Measurements from ENCODE around the gene ESYT2.
"Not testable (repeated sequence)": the region's sequence is repeated elsewhere in the genome, so short reads cannot be mapped to it uniquely, and the experiment has no call there.

Gene ESYT2

DNA sequence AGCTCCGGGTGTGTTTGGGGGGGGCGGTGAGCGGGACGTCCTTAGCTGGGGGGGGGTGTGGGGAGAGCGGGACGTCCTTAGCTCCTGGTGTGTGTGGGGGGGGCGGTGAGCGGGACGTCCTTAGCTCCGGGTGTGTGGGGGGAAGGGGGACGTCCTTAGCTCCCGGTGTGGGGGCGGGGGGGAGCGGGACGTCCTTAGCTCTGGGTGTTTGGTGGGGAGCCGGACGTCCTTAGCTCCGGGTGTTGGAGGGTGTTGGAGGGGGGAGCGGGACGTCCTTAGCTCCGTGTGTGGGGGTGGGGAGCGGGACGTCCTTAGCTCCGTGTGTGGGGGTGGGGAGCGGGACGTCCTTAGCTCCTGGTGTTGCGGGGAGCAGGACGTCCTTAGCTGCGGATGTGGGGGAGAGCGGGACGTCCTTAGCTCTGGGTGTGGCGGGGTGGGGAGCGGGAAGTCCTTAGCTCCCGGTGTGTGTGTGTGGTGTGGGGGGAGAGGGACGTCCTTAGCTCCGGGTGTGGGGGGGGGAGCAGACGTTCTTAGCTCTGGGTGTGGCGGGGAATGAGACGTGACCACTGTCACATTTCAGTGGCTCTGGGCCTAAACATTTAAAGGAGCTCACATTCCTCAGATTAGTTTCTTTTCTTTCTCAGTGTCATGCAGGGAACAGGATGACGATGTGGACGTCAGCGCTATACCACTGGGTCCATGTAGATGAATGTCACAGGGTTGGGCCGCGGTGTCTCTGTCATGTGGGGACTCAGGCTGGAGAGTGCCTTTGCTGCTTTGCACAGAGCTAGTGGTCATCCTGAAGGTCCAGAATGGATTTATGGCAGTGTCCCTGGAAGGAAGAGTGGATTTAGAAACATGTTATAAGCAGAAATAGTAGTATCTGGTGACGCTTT is 34.5 kb upstream of the ESYT2 start:
- peaks cover 10% of the 10 kb centered on the region for H3K36me3 Mint-ChIP-seq (ENCODE audit: low read depth)
- no peaks in the 10 kb centered on the region for H3K9me3 Mint-ChIP-seq
- intact Hi-C loops (cut with micrococcal nuclease), result loop anchor here (2.0 to 10.0 kb wide), 2 partner anchors 35 to 111 kb away; partner anchors contain the start of gene ESYT2
- H3K27ac Mint-ChIP-seq, result peak overlapping the region; percentile 98
- peak overlapping the region; percentile 86 for H3K4me3 Mint-ChIP-seq
- H3K4me1 Mint-ChIP-seq (ENCODE audit: low read depth), result peaks cover 32% of the 10 kb centered on the region
- no peaks in the 10 kb centered on the region for H3K27me3 Mint-ChIP-seq

DNA sequence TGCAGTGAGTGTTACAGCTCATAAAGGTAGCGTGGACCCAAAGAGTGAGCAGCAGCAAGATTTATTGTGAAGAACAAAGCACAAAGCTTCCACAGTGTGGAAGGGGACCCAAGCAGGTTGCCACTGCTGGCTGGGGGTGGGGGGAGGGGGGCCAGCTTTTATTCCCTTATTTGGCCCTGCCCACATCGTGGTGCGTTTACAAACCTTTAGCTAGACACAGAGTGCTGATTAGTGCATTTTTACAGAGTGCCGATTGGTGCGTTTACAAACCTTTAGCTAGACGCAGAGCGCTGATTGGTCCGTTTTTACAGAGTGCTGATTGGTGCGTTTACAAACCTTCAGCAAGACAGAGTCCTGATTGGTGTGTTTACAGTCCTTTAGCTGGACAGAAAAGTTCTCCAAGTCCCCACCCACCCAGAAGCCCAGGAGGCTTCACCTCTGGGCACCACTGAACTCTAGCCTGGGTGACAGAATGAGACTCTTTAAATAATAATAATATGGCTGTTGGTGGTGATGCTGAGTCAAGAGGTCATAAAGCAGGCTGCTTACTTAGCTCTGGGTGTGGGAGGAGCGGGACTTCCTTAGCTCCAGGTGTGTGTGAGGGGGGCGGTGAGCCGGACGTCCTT is 33.8 kb upstream of the ESYT2 start:
- not testable (repeated sequence) for H3K9me3 Mint-ChIP-seq, H3K27me3 Mint-ChIP-seq
- intact Hi-C loops (cut with micrococcal nuclease), result loop anchor here (10.0 kb wide), 1 partner anchor 112 kb away; no protein-coding TSS in a partner anchor
- Mint-ChIP-seq H3K27ac (peak overlapping the region; percentile 98), H3K36me3 (ENCODE audit: low read depth) (peaks cover 10% of the 10 kb centered on the region), H3K4me3 (peak overlapping the region; percentile 86), H3K4me1 (ENCODE audit: low read depth) (peaks cover 37% of the 10 kb centered on the region)

DNA sequence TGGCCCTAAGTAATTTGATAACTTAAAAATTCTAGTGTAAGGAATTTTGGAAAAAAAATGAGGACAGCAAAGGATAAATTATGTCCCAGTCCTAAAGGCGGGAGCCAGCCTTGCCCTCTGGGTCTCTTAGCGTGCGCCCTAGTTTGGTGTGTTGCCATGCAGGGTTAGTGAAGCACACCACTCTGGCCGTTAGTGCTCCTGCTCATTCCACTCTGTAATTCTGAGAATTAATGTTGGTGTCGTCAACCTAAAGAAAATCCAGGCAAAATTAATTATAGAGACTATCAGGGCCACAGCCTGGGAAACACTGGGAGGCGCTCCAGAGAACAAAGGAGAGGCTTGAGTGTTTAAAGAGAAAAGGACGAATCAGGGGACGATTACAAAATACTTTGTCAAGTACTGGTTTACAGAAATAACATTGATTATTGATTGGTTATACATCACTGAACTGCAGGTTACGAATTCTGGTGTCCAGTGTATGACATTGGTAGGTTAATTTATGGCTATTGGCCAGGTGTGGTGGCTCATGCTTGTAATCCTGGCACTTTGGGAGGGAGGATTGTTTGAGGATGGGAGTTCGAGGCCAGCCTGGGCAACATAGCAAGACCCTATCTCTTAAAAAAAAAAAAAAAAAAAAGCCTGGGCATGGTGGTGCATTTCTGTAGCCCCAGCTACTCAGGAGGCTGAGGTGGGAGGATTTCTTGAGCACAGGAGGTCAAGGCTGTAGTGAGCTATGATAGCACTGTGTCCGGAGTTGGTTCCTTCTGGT is 32.8 kb upstream of the ESYT2 start:
- Mint-ChIP-seq H3K4me3 (no peak overlapping the region), H3K36me3 (ENCODE audit: low read depth) (peaks cover 10% of the 10 kb centered on the region), H3K9me3 (no peaks in the 10 kb centered on the region), H3K27me3 (no peaks in the 10 kb centered on the region), H3K4me1 (ENCODE audit: low read depth) (peaks cover 40% of the 10 kb centered on the region), H3K27ac (peak overlapping the region; percentile 29)
- intact Hi-C loops (cut with micrococcal nuclease), result loop anchor here (10.0 kb wide), 1 partner anchor 113 kb away; no protein-coding TSS in a partner anchor

DNA sequence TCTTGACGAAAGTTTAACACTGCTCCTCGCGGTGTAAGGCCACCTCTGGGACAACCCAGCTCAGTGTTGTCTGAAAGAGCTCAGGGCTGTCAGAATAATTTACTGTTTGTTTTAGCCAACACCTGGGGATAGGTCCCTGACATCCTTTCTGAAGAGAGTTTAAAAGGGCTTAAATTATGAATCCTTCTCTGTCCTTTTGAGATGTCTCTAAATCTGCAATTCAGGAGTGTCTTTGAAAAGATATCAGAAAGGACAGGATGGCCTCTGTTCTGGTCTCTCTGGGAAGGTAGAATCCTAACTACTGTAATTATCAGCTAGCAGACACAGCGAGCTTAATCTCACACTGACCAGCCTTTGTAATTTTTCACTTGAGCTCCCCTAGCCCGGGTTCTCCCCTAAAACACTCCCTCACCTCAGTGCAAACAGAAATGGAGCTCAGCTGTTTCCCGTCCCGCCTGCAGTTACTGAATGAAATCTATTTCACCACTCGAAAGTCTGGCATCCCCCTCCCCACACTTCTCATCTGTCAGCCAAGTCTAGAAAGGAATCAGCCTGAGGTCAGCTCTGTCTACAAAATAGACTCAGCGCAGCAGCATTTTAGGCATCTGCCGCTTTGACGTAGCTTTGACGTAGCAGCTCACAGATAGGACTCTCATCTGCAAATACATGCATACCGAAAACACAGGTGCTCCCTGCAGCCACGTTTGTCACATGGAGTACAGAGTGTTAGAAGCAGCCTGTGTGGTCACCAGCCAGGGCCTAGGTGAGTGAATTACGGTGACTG is 31.9 kb upstream of the ESYT2 start:
- Mint-ChIP-seq H3K4me3 (no peak overlapping the region), H3K9me3 (no peaks in the 10 kb centered on the region), H3K4me1 (ENCODE audit: low read depth) (peaks cover 42% of the 10 kb centered on the region), H3K36me3 (ENCODE audit: low read depth) (peaks cover 14% of the 10 kb centered on the region), H3K27ac (peak overlapping the region; percentile 71), H3K27me3 (no peaks in the 10 kb centered on the region)
- intact Hi-C loops (cut with micrococcal nuclease), result loop anchor here (10.0 kb wide), 1 partner anchor 114 kb away; no protein-coding TSS in a partner anchor

DNA sequence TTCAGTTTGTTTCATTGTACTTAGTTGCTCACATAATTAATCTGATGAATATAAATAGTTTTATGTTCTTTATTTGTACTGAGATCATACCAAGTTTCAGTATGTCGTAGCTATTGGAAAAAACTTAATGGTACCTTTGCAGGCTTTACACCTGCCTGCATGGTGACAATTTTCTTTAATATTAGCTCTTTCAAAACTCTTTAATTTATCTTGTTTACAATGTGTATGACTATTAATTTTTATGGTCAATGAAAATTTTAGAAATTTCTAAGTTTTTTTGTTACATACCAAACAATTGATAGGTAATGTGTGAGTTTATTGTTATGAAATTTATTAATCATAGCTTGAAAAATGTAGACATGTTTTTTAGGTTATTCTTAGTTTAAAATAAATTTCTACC is 31.1 kb upstream of the ESYT2 start:
- Mint-ChIP-seq H3K4me1 (ENCODE audit: low read depth) (peaks cover 39% of the 10 kb centered on the region), H3K27me3 (no peaks in the 10 kb centered on the region), H3K9me3 (no peaks in the 10 kb centered on the region), H3K4me3 (no peak overlapping the region), H3K36me3 (ENCODE audit: low read depth) (peaks cover 17% of the 10 kb centered on the region), H3K27ac (no peak overlapping the region)
- intact Hi-C loops (cut with micrococcal nuclease), result loop anchor here (10.0 kb wide), 1 partner anchor 114 kb away; no protein-coding TSS in a partner anchor

DNA sequence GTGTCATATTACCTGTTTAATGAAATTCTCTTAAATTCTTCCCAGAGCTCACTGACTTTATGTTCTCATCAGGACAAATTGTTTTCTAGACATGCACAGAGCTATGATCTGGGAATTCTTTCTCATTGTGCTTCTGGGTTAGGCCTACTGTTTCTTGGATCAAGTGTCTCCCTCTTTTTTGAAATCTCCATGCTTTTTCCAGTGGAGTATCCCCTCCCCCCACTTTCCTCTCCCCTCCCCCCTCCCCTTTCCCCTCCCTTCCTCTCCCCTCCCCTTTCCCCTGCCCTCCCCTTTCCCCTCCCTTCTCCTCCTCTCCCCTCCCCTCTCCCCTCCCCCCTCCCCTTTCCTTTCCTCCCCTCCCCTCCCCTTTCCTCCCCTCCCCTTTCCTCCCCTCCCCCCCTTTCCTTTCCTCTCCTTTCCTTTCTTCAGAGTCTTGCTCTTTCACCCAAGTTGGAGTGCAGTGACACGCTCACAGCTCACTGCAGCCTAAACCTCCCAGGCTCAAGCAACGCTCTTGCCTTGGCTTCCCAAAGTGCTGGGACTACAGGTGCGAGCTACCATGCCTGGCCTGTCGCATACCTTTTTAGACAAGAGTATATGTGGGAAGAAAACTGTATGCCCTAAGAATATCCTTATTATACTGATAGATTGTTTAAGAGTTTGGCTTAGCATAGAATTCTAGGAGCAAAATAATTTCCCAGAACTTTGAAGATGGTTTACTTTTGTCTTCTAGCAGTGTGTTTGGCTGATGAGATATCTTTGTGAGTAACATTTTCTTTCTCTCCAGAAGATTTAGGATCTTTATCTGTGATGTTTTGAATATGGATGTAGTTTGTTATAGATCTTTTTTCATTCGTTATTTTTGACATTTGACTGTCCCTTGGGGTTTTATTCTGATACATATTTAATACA is 29.5 kb upstream of the ESYT2 start:
- H3K4me1 Mint-ChIP-seq (ENCODE audit: low read depth), result peaks cover 24% of the 10 kb centered on the region
- H3K4me3 Mint-ChIP-seq, result no peak overlapping the region
- H3K36me3 Mint-ChIP-seq (ENCODE audit: low read depth), result peaks cover 13% of the 10 kb centered on the region
- H3K9me3 Mint-ChIP-seq, result no peaks in the 10 kb centered on the region
- H3K27ac Mint-ChIP-seq, result peak overlapping the region; percentile 64
- intact Hi-C loops (cut with micrococcal nuclease), result no loop called here
- no peaks in the 10 kb centered on the region for H3K27me3 Mint-ChIP-seq

DNA sequence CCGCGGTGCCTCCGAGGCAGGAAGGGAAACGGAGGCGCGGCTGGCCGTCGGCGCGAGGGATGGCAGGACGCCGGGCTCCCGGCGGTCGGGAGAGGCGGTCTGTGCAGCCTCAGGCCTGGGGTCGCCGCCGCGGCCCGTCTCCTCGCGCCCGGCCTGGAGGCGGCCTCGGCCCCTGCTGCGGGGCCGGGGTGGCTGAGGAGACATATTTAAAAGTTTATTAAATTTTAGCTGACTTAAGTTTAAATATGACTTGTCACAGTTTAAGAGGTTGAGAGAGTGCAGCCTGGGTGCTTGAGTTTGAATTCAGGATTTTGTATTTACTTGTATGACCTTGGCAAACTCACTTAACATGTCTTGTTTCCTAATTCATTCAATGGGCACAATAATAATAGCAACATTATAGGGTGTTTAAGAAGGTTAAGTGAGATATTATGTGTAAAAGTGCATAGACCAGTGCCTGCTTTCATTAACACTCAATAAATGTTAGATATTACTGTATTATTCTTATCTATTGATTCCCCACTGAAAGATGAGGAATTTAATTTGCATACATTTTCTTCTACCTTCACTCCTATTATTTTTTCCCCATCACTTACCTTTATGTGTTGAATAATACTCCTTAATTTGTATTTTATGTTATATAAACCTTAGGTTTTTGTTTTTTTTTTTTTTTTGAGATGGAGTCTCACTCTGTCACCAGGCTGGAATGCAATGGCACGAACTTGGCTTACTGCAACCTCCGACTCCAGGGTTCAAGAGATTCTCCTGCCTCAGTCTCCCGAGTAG is 27.8 kb upstream of the ESYT2 start:
- peaks cover 16% of the 10 kb centered on the region for H3K4me1 Mint-ChIP-seq (ENCODE audit: low read depth)
- no peaks in the 10 kb centered on the region for H3K27me3 Mint-ChIP-seq
- no peaks in the 10 kb centered on the region for H3K9me3 Mint-ChIP-seq
- H3K36me3 Mint-ChIP-seq (ENCODE audit: low read depth), result peaks cover 7% of the 10 kb centered on the region
- intact Hi-C loops (cut with micrococcal nuclease), result loop anchor here (1.0 kb wide), 1 partner anchor 27 kb away; no protein-coding TSS in a partner anchor
- H3K4me3 Mint-ChIP-seq, result peak overlapping the region; percentile 98
- H3K27ac Mint-ChIP-seq, result peak overlapping the region; percentile 90

DNA sequence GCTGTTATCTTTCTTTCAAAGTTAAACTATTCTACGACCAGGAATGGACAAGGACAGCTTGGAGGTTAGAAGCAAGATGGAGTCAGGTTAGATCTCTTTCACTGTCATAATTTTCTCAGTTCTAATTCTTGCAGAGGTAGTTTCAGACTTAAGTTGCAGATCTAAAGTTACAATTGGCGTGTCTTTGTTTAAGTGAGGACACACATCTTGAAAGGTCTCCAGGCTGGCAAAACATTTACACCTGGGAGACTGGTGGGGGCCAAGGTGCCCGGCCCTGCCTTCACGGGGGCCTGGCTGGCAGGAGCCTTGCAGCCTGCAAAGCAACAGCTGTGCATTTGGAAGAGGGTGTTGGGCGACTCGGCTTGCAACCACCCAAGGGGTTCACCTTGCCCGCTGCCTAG is 25.4 kb upstream of the ESYT2 start:
- Mint-ChIP-seq H3K27ac (no peak overlapping the region), H3K27me3 (no peaks in the 10 kb centered on the region), H3K9me3 (no peaks in the 10 kb centered on the region), H3K4me3 (no peak overlapping the region), H3K36me3 (ENCODE audit: low read depth) (peaks cover 7% of the 10 kb centered on the region), H3K4me1 (ENCODE audit: low read depth) (peaks cover 16% of the 10 kb centered on the region)
- intact Hi-C loops (cut with micrococcal nuclease), result no loop called here

DNA sequence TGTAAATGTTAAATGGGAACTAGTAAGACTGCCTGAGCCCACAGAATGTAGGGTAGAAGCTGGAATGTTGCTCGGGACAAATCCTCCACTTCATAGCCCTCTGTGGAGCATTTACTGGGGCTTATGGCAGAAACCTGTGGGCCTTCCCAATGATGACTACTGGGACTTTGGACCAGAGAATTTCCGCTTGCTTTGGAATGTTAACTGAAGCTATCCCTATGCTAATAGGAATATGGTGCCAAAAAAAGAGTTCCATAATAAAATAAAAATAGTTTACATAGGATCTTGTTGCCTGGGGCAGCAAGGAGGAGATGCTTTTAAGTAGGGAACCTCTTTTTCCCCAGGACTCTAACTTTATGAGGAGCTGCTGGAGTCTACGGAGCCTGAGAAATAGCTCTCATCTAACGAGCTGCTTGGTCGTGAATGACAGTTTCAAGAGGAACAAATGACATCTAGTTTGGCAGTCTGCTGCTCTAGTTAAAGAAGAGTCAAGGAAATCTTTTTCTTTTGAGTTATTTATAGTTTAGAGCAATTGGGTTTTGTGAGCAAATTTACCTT is 21.3 kb upstream of the ESYT2 start:
- no peak overlapping the region for H3K4me3 Mint-ChIP-seq
- no peaks in the 10 kb centered on the region for H3K4me1 Mint-ChIP-seq (ENCODE audit: low read depth)
- intact Hi-C loops (cut with micrococcal nuclease), result no loop called here
- H3K27ac Mint-ChIP-seq, result no peak overlapping the region
- no peaks in the 10 kb centered on the region for H3K9me3 Mint-ChIP-seq
- no peaks in the 10 kb centered on the region for H3K36me3 Mint-ChIP-seq (ENCODE audit: low read depth)
- no peaks in the 10 kb centered on the region for H3K27me3 Mint-ChIP-seq

DNA sequence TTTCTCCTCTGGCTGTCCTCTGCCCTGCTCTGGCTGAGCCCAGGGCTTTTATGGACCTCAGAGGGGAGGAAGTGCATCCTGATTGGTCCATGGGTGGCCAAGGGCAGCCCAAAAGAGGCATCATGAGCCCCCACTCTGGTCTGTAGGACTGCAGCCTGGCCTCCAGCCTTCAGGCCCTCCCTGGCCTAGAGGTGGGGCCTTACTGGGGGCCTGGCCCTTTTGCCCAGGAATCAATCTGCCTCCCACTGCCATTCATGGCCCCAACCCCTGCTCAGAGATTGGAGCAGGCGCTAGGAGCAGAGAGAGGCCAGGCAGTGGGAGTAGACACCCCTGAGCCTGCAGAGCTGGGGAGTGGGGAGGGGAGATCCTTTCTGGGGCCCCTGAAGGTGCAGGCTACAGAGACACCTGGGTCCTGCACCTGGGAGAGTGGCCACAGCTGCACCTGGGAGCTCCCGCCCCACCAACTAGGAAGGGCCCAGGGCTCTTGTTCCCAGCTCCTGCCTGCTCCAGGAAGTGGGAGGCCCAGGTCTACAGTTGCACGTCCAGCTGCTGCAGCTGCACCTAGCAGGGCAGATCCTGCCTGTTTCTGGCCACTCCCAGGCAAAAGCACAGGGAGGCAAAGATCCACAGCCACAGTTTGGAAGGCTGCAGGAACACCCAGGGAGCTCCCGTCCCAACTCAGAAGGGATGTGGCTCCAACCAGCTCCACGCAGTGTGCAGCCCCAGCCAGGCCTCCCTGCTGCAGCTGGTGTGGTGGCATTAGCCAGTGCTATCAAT is 20.6 kb upstream of the ESYT2 start:
- Mint-ChIP-seq H3K27ac (no peak overlapping the region), H3K36me3 (ENCODE audit: low read depth) (no peaks in the 10 kb centered on the region), H3K27me3 (no peaks in the 10 kb centered on the region), H3K4me3 (no peak overlapping the region), H3K4me1 (ENCODE audit: low read depth) (peaks cover 1% of the 10 kb centered on the region), H3K9me3 (no peaks in the 10 kb centered on the region)
- intact Hi-C loops (cut with micrococcal nuclease), result no loop called here

DNA sequence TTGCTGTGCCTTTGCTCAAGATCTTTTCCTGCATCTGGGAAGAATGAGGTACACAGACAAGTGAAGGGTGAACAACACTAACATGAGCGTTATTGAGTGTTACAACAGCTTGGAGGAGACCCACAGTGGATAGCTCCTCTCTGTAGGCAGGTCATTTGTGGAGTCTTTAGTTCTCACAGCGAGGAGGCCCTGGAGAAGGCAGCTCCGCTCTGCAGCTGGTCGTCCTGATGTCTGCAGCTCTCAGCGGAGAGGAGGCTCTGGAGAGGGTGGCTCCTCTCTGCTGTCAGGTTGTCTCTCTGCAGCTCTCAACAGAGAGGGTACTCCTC is 20.1 kb upstream of the ESYT2 start:
- H3K27me3 Mint-ChIP-seq, result no peaks in the 10 kb centered on the region
- H3K9me3 Mint-ChIP-seq, result no peaks in the 10 kb centered on the region
- H3K4me1 Mint-ChIP-seq (ENCODE audit: low read depth), result peaks cover 6% of the 10 kb centered on the region
- H3K4me3 Mint-ChIP-seq, result no peak overlapping the region
- no peak overlapping the region for H3K27ac Mint-ChIP-seq
- no peaks in the 10 kb centered on the region for H3K36me3 Mint-ChIP-seq (ENCODE audit: low read depth)
- intact Hi-C loops (cut with micrococcal nuclease), result no loop called here
